HG03039 (cell line): Measurements from ENCODE around the gene JUN.
A peak's percentile ranks its signal among the peaks of the same experiment; 100 is the strongest.

Source experiments
- ATAC-seq: cut with Tn5 transposase; IDR thresholded peaks from one replicate; pipeline ENCODE4 v1.9.1; 2021; ENCODE audit warnings: mild to moderate bottlenecking, moderate library complexity; ENCODE audit not compliant: unreplicated experiment

The JUN gene

GRCh38 chr1:58783993-58784757 lies at the start of gene JUN:
TSS of gene JUN (minus strand) at chr1:58784047. CDS start at chr1:58783070, 977 bp downstream.
- ATAC-seq, result peak; percentile 74

DNA sequence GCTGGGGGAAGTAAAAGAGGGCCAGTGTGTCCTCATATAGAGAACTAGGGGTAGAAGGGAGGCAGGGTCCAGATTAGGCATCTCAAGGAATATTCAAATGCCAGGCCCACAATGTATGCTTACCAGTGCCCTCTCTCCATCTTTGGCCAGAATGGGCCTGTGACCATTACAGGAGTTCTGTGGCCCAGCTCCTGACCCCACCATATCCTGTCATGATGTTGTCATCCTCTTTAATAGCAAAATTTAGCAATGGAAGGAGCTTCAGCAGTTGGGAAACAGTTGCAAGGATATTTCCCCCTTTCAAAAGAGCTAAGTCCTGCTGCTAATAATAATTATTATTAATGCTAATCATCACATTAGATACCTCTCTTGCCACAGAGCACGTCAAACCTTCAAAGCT lies 49.3 kb upstream of the JUN start:
- ATAC-seq, result no peak

DNA sequence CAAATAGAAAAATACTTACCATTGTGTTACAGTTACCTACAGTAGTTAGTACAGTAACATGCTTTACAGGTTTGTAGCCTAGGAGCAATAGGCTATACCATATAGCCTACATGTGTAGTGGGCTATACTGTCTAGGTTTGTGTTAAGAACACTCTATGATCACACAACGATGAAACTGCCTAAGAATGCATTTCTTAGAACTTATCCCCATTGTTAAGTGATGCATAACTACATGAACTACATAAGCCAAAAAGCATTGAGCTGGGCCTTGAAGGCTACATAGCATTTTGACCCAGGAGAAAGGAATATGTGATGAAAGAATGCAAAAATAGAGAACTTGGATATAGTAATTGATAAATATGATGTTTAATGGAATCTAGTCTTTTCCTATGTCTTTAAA lies 46.4 kb upstream of the JUN start:
- no peak for ATAC-seq

- ATAC-seq, result no peak
Observed at GRCh38 chr1:58829866-58830265, 46.0 kb upstream of the JUN start.

GRCh38 chr1:58827298-58827697 lies 43.5 kb upstream of the JUN start:
- no peak for ATAC-seq

DNA sequence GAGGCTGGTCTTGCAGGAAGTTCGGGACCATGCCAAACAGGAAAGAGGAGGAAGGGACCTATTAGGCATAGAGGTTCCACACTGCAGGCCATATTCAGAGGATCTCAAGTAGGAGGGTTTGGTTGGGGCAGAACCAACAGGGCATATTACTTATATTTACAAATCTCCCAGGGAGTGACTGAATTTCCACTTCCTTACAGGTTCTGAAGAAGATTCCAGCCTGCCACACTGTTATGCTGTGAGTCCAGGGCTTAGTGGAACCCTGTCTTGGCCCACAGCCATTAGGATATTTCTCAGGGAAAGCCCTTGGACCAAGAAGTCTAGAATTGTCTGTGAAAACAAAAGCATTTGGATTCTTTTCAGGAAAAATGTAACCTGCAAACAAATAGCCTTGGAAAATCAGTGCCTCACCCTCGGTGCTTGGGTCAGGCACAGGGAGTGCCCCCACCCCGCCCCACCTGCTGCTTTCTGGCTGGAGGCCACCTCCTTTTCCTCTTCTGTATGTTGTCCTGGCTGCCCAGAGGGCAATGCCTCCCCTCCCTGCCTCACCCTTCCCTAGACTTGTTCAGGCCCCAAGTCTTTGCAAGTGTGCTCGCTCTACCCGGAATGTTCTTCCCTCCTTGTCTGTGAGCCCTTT lies 41.0 kb upstream of the JUN start:
- ATAC-seq, result no peak

GRCh38 chr1:58823481-58824010 lies 39.7 kb upstream of the JUN start:
- no peak for ATAC-seq

GRCh38 chr1:58821309-58821708 lies 37.5 kb upstream of the JUN start:
- ATAC-seq, result no peak

GRCh38 chr1:58818976-58819375 lies 35.1 kb upstream of the JUN start:
- ATAC-seq, result no peak

GRCh38 chr1:58818075-58818474 lies 34.2 kb upstream of the JUN start:
- ATAC-seq, result no peak

DNA sequence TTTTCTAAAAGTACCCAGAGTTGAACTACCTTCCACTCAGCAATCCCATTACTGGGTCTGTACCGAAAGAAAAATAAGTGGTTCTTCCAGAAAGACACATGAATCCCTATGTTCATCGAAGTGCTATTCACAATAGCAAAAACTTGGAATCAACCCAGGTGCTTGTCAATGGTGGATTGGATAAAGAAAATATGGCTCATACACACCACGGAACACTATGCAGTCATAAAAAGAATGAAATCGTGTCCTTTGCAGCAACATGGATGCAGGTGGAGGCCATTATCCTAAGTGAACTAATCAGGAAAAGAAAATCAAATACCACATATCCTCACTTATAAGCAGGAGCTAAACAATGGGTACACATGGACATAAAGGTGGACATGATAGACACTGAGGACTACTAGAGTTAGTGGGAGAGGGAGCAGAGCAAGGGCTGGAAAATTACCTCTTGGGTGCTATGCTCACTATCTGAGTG lies 32.9 kb upstream of the JUN start:
- no peak for ATAC-seq

DNA sequence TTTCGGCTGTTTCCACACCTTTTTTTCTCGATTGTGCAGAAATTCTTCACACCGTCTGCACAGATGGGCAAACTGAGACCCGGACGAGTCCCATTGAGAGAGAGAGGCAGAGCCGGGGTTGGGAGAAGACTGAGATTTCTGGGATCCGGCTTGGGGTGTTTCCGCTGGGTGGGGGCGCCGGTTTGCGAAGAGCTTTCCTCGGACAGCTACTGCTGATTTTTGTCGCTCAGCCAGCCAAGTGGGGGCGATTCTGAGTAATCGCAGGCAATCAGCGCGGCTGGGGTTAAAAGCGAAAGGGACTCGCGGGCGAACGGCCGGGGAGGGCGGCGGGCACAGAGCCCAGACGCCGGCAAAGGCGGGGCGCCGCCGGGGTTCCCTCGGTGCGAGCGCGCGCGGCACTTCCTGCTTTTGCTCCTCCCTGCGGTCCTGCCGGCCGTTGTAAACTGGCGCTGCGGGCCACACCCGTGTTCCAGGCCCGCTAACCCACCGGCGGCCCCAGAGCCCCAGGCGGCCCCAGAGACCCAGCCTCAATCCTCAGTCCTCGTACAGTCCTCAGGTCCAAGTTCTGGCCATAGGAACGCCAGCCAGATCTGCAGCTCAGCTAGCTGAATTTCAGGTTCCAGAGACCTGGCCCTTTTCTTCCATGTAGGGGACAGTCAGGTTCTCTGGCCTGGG lies 32.4 kb upstream of the JUN start:
- peak; percentile 86 for ATAC-seq

- peak; percentile 13 for ATAC-seq
Observed at GRCh38 chr1:58815686-58816071, 31.8 kb upstream of the JUN start.

DNA sequence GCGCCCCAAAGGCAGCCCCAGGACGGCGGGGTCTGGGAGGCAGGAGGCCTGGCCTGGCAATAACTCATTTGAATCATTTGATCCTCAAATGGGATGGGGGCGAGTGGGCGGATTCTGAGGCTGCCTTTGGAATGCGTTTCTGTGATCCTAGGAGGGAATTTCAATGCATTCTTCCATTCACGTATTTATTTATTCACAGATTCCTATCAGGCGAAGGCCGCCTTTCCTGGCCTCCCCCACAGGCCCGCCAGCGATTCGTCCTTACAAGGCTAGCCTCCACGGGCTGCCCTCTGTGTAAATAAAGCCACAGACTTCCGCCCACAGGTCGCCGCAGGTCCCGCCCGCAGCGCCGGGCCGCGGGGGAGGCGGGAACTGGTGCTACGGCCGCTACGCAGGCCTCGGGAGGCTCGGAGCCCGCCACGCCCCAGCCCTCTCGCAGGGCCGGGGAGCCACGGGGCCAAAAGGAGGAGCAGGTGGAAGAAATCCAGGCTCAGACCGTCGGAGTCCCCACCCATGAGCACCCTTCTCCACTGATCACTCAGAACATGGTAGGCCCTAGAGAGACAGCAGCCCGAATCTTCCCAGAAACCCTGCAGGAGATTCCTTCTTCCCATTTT lies 31.3 kb upstream of the JUN start:
- peak; percentile 55 for ATAC-seq

DNA sequence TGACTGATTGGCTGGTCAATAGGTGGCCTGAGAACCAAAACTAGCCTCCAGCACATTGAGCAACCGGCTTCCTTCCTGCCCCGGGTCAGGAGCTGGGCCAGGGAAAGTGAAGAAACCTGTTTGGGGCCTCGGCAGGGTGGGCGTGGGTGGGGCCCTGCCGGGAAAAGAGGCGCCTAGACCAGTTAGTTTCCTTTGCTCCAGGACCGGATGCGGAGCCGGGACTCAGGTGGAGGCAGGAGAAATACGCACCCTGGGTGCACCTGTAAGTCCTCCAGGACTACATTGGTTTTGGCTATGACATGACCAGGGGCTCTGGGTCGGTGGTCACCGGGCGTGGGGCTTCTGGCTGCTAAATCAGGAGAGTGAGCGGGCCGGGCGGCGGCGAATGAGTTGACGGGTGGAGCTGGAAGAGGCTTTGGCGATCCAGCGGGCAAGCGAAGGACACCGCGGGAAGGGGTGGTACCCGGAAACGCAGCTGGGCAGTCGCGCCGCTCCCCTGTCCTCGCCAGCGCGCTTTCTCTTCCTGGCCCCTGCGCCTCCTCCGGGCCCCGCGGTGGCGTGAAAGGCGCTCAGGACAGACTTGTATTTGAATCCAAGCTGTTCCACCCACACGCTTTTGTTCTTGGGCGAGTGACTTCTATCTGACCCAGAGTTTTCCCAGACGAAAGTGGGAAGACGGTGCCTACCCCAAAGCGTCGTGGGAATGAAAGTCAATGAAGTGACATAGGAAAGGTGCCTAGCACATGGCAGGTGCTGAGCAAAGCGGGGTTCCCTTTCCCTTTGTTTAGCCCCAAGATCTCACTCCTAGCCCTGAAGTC lies 30.6 kb upstream of the JUN start:
- no peak for ATAC-seq

DNA sequence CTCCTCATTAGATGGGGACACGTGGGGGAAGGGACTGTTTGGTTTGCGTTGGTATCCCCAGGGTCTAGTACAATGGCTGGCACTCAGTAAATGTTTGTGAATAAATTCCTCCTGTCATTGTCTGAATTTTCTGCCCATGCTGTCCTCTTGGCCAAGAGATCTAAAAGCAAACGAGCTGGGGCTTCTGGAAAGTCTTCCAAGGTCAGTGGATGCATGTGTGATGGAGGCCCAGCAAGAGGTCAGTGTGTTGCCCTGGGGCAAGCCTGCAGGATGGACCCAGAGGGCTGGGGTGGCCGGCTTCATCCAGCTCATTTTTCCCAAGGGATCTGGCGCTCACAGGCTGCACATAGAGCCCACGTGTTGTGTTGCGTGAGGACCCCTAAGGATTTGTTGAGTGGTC lies 30.0 kb upstream of the JUN start:
- no peak for ATAC-seq

DNA sequence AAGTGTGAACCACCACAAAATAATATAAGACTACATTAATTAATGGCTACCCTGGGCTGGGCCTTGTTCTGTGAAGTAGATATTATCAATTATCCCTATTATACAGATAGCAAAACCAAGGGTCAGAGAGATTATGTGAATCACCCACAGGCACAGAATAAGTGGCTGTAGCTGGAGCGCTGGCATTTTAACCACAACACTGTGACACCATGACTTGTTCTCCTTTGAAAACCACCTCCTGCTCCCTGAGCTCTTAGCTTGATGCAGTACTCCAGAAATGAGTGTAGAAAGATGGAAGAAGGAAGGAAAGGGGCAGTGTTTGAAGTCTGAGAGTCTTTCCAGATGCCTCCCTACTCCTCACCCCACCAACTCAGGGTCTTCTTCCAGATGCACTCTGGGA lies 29.5 kb upstream of the JUN start:
- ATAC-seq, result no peak

DNA sequence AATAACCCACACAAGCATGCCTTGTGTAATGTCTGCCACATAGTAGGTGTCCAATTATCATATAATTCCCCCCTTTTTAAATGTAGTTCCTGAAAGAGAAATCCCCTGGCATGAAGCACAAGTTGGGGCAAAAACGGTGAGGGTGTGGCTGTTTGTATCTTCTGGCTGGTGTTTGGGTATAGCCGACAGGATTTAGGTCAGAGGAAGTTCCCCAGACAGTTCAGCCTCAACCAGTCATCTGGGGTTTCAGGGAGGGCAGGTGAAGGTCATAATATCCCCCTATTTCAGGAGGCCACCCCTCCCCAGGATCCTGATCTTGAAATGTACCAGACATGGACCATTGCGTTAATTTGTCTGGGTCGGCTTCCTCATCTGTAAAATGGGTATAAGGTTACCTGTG lies 29.1 kb upstream of the JUN start:
- no peak for ATAC-seq

DNA sequence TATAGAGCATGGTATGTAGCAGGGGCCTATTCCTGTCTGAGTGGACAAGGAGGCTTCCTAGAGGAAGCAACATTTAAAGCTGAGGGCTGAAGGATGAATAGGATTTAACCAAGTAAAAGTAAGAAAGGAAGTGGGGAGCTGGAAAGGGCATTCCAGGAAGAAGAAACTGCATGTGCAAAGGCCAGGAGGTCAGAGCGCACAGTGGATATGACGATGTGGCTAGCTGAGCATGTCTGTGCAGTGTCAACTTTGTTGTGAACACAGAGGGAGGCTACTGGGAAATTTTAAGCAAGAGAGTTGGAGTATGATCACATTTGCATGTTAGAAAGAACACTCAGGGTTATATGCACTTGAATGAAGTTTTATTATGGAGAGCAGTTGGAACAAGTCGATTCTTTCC lies 28.6 kb upstream of the JUN start:
- ATAC-seq, result no peak

DNA sequence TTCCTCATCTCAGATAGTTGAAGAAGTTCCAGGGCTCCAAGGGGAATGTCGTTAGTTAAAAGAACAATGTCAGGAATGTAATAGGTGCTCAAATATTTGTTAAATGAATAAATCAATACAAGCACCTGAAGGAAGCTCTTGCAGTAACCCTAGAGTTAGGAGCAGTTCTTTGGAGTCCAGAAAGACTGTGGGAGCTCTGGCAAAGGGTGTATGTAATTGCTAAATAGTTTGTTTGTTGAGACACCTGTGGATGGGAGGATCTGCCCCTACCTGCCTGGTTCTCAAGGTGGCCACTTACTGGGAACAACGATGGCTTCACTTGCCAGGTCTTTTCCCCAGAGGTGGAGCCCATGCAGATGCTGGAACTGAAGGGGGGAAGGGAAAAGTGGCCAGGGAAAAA lies 27.5 kb upstream of the JUN start:
- no peak for ATAC-seq
